Measurements from ENCODE around the gene ILKAP.

The ILKAP gene

GRCh38 chr2:238149841-238150572 lies 53.5 kb downstream of the ILKAP start:
- DNase-seq = no peak

GRCh38 chr2:238148981-238149380 lies 54.5 kb downstream of the ILKAP start:
- DNase-seq = no peak

GRCh38 chr2:238146884-238147544 lies 56.5 kb downstream of the ILKAP start:
- no peak for DNase-seq

- DNase-seq = no peak
Observed at GRCh38 chr2:238145851-238146250, 57.6 kb downstream of the ILKAP start.

- DNase-seq = no peak
Observed at GRCh38 chr2:238145046-238145445, 58.4 kb downstream of the ILKAP start.

- DNase-seq = no peak
Observed at GRCh38 chr2:238144262-238144661, 59.2 kb downstream of the ILKAP start.

GRCh38 chr2:238143239-238143951 lies 60.1 kb downstream of the ILKAP start:
- DNase-seq = no peak

GRCh38 chr2:238142382-238143205 lies 60.9 kb downstream of the ILKAP start:
- no peak for DNase-seq

GRCh38 chr2:238141541-238142318 lies 61.8 kb downstream of the ILKAP start:
- DNase-seq = no peak

GRCh38 chr2:238140721-238141540 lies 62.6 kb downstream of the ILKAP start:
- DNase-seq = no peak

- no peak for DNase-seq
Observed at GRCh38 chr2:238140040-238140439, 63.5 kb downstream of the ILKAP start.

GRCh38 chr2:238139196-238140039 lies 64.1 kb downstream of the ILKAP start:
- peak; percentile 68 for DNase-seq

- DNase-seq = no peak
Observed at GRCh38 chr2:238138331-238139195, 64.9 kb downstream of the ILKAP start, which contains the start of gene KLHL30. Gene KLHL30 (plus strand): TSS chr2:238138668. CDS start chr2:238140755, 2,087 bp downstream.

- DNase-seq = no peak
Observed at GRCh38 chr2:238137885-238138284, 65.6 kb downstream of the ILKAP start.

GRCh38 chr2:238136820-238137537 lies 66.5 kb downstream of the ILKAP start:
- DNase-seq = no peak

GRCh38 chr2:238135601-238136150 lies 67.8 kb downstream of the ILKAP start:
- DNase-seq = no peak

- no peak for DNase-seq
Observed at GRCh38 chr2:238134393-238134785, 69.1 kb downstream of the ILKAP start.

All from activated CD8-positive, alpha-beta memory T cell treated with anti-CD3 and anti-CD28 coated beads for 24 hours (primary cell).